ENCODE data around the gene STRN3. TPM values are rescaled to one million over a fixed set of nuclear protein-coding genes. Genes with fewer than 3 reads are reported as not detected.
"Not testable (repeated sequence)": the region's sequence is repeated elsewhere in the genome, so short reads cannot be mapped to it uniquely, and the experiment has no call there.

Gene STRN3
- total RNA-seq, 1 experiment from 2014 or later, result 44.2 TPM

DNA sequence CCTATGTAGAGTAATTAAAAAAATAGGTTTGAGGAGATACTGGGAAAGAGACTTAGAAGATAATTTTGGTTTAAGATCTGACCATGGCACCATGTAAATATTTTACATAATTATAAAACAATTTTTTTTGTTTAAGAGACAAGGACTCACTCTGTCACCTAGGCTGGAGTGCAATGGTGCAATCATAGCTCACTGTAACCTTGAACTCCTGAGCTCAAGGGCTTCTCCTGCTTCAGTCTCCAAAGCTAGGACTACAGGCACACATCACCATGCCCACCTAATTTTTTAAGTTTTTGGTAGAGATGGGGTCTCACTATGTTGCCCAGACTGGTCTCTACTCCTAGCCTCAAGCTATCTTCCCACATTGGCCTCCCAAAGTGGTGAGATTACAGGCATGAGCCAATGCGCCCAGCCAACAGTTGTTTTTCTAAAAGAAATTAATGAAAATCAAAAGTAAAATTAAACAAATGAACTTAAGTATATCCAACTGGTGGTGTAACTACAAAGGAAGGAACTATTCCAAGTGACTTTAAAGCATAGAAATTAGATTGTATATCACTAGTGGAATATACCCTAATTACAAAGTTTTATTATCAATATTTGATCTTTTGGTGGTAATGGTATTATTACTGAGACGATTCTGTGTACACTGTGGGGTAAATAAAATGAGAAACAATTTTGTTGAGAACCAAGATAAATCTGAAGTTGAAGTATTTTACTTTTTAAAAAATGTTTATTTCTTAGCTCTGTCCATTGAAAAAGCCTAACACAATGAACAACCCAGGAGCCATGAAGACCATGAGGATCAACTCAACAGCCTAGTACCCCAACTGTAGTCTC is 122.7 kb downstream of the STRN3 start:
- Histone ChIP-seq H3K27ac (ENCODE audit: low read depth, low read length, poor library complexity, severe bottlenecking) (no peak overlapping the region), H3K27me3 (replicated peaks; ENCODE audit: insufficient read depth, low read depth, low read length, poor library complexity) (no peaks in the 10 kb centered on the region), H3K9me3 (ENCODE audit: low read depth, low read length, poor library complexity, severe bottlenecking) (no peaks in the 10 kb centered on the region), H3K4me1 (ENCODE audit: insufficient read depth, low read length, poor library complexity, severe bottlenecking) (no peaks in the 10 kb centered on the region), H3K4me3 (ENCODE audit: low read depth, low read length, poor library complexity, severe bottlenecking) (no peak overlapping the region), H3K36me3 (ENCODE audit: insufficient read depth, low read length, poor library complexity, severe bottlenecking) (peaks cover 27% of the 10 kb centered on the region)
- POLR2A ChIA-PET (ENCODE audit: low non-redundant PET), result no interaction called here
- CTCF ChIA-PET, result no interaction called here
- no peak for TF ChIP-seq CTCF (conservative IDR thresholded peaks at IDR 0.05; ENCODE audit: low read depth, low read length)
- TF ChIP-seq EZH2 (IDR thresholded peaks at IDR 0.05; ENCODE audit: borderline replicate concordance, low read depth, low read length, poor library complexity, severe bottlenecking), result no peak
- no TSS peak for BruUV-seq (replicated peaks)
- DNase-seq (ENCODE audit: low spot score), result no peak
- intact Hi-C loops (cut with micrococcal nuclease; ENCODE audit: unreplicated experiment), result no loop called here

DNA sequence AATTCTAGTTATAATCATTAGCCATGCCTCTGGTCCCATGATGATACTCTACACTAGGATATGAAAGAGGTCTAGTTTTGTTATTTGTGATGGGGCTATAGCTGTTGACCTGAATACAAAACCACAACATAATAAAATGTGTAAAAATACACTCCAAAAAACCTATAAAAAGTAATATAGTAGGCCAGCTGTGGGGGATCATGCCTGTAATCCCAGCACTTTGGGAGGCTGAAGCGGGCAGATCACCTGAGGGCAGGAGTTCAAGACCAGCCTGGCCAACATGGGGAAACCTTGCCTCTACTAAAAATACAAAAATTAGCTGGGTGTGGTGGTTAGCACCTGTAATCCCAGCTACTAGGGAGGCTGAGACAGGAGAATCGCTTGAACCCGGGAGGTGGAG is 129.1 kb downstream of the STRN3 start:
- H3K4me3 ChIP-seq (ENCODE audit: low read depth, low read length, poor library complexity, severe bottlenecking); H3K27ac ChIP-seq (ENCODE audit: low read depth, low read length, poor library complexity, severe bottlenecking); H3K27me3 ChIP-seq (replicated peaks; ENCODE audit: insufficient read depth, low read depth, low read length, poor library complexity); CTCF ChIA-PET; intact Hi-C loops (cut with micrococcal nuclease; ENCODE audit: unreplicated experiment); POLR2A ChIA-PET (ENCODE audit: low non-redundant PET); BruUV-seq (replicated peaks); H3K9me3 ChIP-seq (ENCODE audit: low read depth, low read length, poor library complexity, severe bottlenecking); H3K4me1 ChIP-seq (ENCODE audit: insufficient read depth, low read length, poor library complexity, severe bottlenecking); DNase-seq (ENCODE audit: low spot score): not testable (repeated sequence)
- peaks cover 27% of the 10 kb centered on the region for H3K36me3 ChIP-seq (ENCODE audit: insufficient read depth, low read length, poor library complexity, severe bottlenecking)

GRCh38 chr14:30896435-30896834 is 129.7 kb downstream of the STRN3 start:
- intact Hi-C loops (cut with micrococcal nuclease; ENCODE audit: unreplicated experiment), result no loop called here
- H3K27me3 ChIP-seq (replicated peaks; ENCODE audit: insufficient read depth, low read depth, low read length, poor library complexity), result no peaks in the 10 kb centered on the region
- TF ChIP-seq CTCF (conservative IDR thresholded peaks at IDR 0.05; ENCODE audit: low read depth, low read length) (no peak), EZH2 (IDR thresholded peaks at IDR 0.05; ENCODE audit: borderline replicate concordance, low read depth, low read length, poor library complexity, severe bottlenecking) (no peak)
- ChIA-PET CTCF (no interaction called here), POLR2A (ENCODE audit: low non-redundant PET) (no interaction called here)
- peaks cover 27% of the 10 kb centered on the region for H3K36me3 ChIP-seq (ENCODE audit: insufficient read depth, low read length, poor library complexity, severe bottlenecking)
- H3K9me3 ChIP-seq (ENCODE audit: low read depth, low read length, poor library complexity, severe bottlenecking), result no peaks in the 10 kb centered on the region
- DNase-seq (ENCODE audit: low spot score), result no peak
- no peaks in the 10 kb centered on the region for H3K4me1 ChIP-seq (ENCODE audit: insufficient read depth, low read length, poor library complexity, severe bottlenecking)
- no peak overlapping the region for H3K4me3 ChIP-seq (ENCODE audit: low read depth, low read length, poor library complexity, severe bottlenecking)
- H3K27ac ChIP-seq (ENCODE audit: low read depth, low read length, poor library complexity, severe bottlenecking), result no peak overlapping the region
- no TSS peak for BruUV-seq (replicated peaks)
